Kidney (tissue), 14 donors: ENCODE results near the gene CHAT. TPM values are rescaled to one million over a fixed set of nuclear protein-coding genes. Genes with fewer than 3 reads are reported as not detected.

Source experiments
- DNase-seq, 5 donors: peaks; one replicate each; pipeline ENCODE4 v3.0.0-alpha.2; 2013 to 2020
- FAIRE-seq: peaks from 2 replicates; lab custom pipeline; 2012; peaks lifted over from hg19 to GRCh38; lab: Jason Lieb, UNC
- H3K27ac ChIP-seq, 2 donors: one replicate each; pipeline ENCODE4 v1.7.0; 2013; ENCODE audit warnings: low read depth in 2 of 2, low read length in 2 of 2, inconsistent platforms in 1 of 2
- H3K27me3 ChIP-seq: one replicate; pipeline ENCODE4 v1.7.1; 2013; ENCODE audit warnings: low read length, inconsistent platforms; ENCODE audit not compliant: control insufficient read depth, insufficient read depth
- H3K36me3 ChIP-seq, 3 donors: one replicate each; pipeline versions ENCODE4 v1.7.0 to v1.7.1; 2013; ENCODE audit warnings: low read length in 3 of 3, control low read depth in 1 of 3, inconsistent platforms in 1 of 3; ENCODE audit not compliant: insufficient read depth in 3 of 3, control insufficient read depth in 2 of 3
- H3K4me1 ChIP-seq, 3 donors: one replicate each; pipeline versions ENCODE4 v1.7.0 to v1.7.1; 2013; ENCODE audit warnings: low read length in 3 of 3, inconsistent platforms in 1 of 3, low read depth in 1 of 3; ENCODE audit not compliant: control insufficient read depth in 2 of 3, insufficient read depth in 2 of 3
- H3K4me3 ChIP-seq, 3 donors: one replicate each; pipeline versions ENCODE4 v1.7.0 to v1.8.1; 2013; ENCODE audit warnings: low read length in 3 of 3, control low read depth in 1 of 3, inconsistent platforms in 1 of 3
- H3K9ac ChIP-seq, 3 donors: one replicate each; pipeline versions ENCODE4 v1.7.0 to v1.7.1; 2013; ENCODE audit warnings: low read length in 3 of 3, control low read depth in 1 of 3, inconsistent platforms in 1 of 3
- H3K9me3 ChIP-seq, 3 donors: one replicate each; pipeline versions ENCODE4 v1.7.0 to v1.7.1; 2013; ENCODE audit warnings: low read length in 3 of 3, control low read depth in 1 of 3, inconsistent platforms in 1 of 3; ENCODE audit not compliant: control insufficient read depth in 2 of 3, insufficient read depth in 1 of 3
- CTCF ChIP-seq: IDR thresholded peaks from 3 replicates; pipeline ENCODE4 v1.5.1; 2012; ENCODE audit warnings: mild to moderate bottlenecking, moderate library complexity, borderline replicate concordance; ENCODE audit not compliant: insufficient read depth; ENCODE audit errors: extremely low read depth
- intact Hi-C: fragments of 100-400 bp; cut with DNase I; formaldehyde crosslinking; loops from one replicate; pipeline ENCODE4 v1.11.1; 2022
- polyA plus RNA-seq: library from polyadenylated mRNA; stranded (reverse); fragments of 350-450 nt; fragmentation: Illumina TruSeq; extraction: RNeasy Lipid Tissue Mini Kit (QIAGEN cat#74804); gene quantifications from one replicate; pipeline ENCODE4 v1.2.3, GENCODE V29; 2014; ENCODE audit warnings: low read depth, low replicate concordance; ENCODE audit not compliant: insufficient read depth
- total RNA-seq: library from RNA; stranded (reverse); fragmentation: NEBNext Ultra II Directional; extraction: Animal tissue kit (Norgen Biotek cat#: 25700); gene quantifications from one replicate; pipeline ENCODE4 v1.2.1, GENCODE V29; 2021
- donor health status: control.
- donor health status: control.
- donor health status: control.
- donor health status: control.
- donor health status: control.
- donor health status: DM: yes; HTN: yes; CAD: no.
- donor health status: Normal renal cell carcinoma (clear cell type).

The CHAT gene
- total and polyA plus RNA-seq, 2 donors from 2014 or later: not detected

GRCh38 chr10:49629431-49629881 lies 15.6 kb downstream of the CHAT start:
- intact Hi-C loops: no loop called here
- Histone ChIP-seq H3K9ac (no peak overlapping the region), H3K9me3 (no peaks in the 10 kb centered on the region), H3K27me3 (no peaks in the 10 kb centered on the region), H3K4me1 (no peaks in the 10 kb centered on the region), H3K4me3 (no peak overlapping the region), H3K36me3 (no peaks in the 10 kb centered on the region), H3K27ac (no peak overlapping the region)
- DNase-seq (peak in 1 of 5 donors; percentile 43), FAIRE-seq (no peak)
- no peak for TF ChIP-seq CTCF

GRCh38 chr10:49631975-49632374 lies 18.1 kb downstream of the CHAT start:
- H3K9ac ChIP-seq: no peak overlapping the region
- H3K9me3 ChIP-seq: no peaks in the 10 kb centered on the region
- no peak overlapping the region for H3K27ac ChIP-seq
- no peaks in the 10 kb centered on the region for H3K36me3 ChIP-seq
- no peak for TF ChIP-seq CTCF
- no peak for FAIRE-seq
- no peaks in the 10 kb centered on the region for H3K4me1 ChIP-seq
- no peaks in the 10 kb centered on the region for H3K27me3 ChIP-seq
- H3K4me3 ChIP-seq: no peak overlapping the region
- peak in 1 of 5 donors; percentile 11 for DNase-seq
- intact Hi-C loops: no loop called here

GRCh38 chr10:49632406-49633317 lies 18.8 kb downstream of the CHAT start:
- FAIRE-seq (no peak), DNase-seq (peak in 2 of 5 donors; percentile 9 to 15)
- Histone ChIP-seq H3K4me1 (no peaks in the 10 kb centered on the region), H3K4me3 (no peak overlapping the region), H3K27ac (no peak overlapping the region), H3K27me3 (no peaks in the 10 kb centered on the region), H3K36me3 (no peaks in the 10 kb centered on the region), H3K9me3 (no peaks in the 10 kb centered on the region), H3K9ac (no peak overlapping the region)
- intact Hi-C loops: no loop called here
- no peak for TF ChIP-seq CTCF
